MM.1S (cell line): Measurements from ENCODE around the gene FGF18.
A peak's percentile ranks its signal among the peaks of the same experiment; 100 is the strongest.

ENCODE experiments used
- DNase-seq: peaks from one replicate; pipeline ENCODE4 v3.0.0-alpha.2; 2015
- H2AFZ ChIP-seq: fragments of 300-600 bp; sonication (generic); 2 replicates; pipeline ENCODE4 v1.6.0; 2016; ENCODE audit warnings: antibody characterized with exemption, low read length
- H3F3A ChIP-seq: fragments of 300-600 bp; sonication (generic); 2 replicates; pipeline ENCODE4 v1.6.1; 2016; ENCODE audit warnings: mild to moderate bottlenecking, antibody characterized with exemption, low read length, moderate library complexity, mixed read lengths; ENCODE audit not compliant: insufficient read depth
- H3K27ac ChIP-seq: fragments of 300-600 bp; sonication (generic); 2 replicates; pipeline ENCODE4 v1.5.1; 2016; ENCODE audit warnings: mild to moderate bottlenecking, low read length
- H3K27me3 ChIP-seq: fragments of 300-600 bp; sonication (generic); replicated peaks from 2 replicates; pipeline ENCODE4 v1.6.0; 2016; ENCODE audit warnings: low read length; ENCODE audit not compliant: insufficient read depth
- H3K36me3 ChIP-seq: fragments of 300-600 bp; sonication (generic); replicated peaks from 2 replicates; pipeline ENCODE4 v1.6.1; 2016; ENCODE audit warnings: mild to moderate bottlenecking, low read length, mixed read lengths; ENCODE audit not compliant: insufficient read depth
- H3K4me1 ChIP-seq: fragments of 300-600 bp; sonication (generic); 2 replicates; pipeline ENCODE4 v1.6.1; 2016; ENCODE audit warnings: low read length, mixed read lengths
- H3K4me2 ChIP-seq: fragments of 300-600 bp; sonication (generic); 2 replicates; pipeline ENCODE4 v1.6.0; 2016; ENCODE audit warnings: low read depth, low read length
- H3K4me3 ChIP-seq: fragments of 300-600 bp; sonication (generic); 2 replicates; pipeline ENCODE4 v1.5.1; 2016; ENCODE audit warnings: low read length, mixed read lengths
- H3K79me2 ChIP-seq: fragments of 300-600 bp; sonication (generic); 2 replicates; pipeline ENCODE4 v1.6.1; 2016; ENCODE audit warnings: mixed run types, low read length, mixed read lengths
- H3K9ac ChIP-seq: fragments of 300-600 bp; sonication (generic); 2 replicates; pipeline ENCODE4 v1.6.1; 2016; ENCODE audit warnings: low read length, mixed read lengths
- H3K9me2 ChIP-seq: fragments of 300-600 bp; sonication (generic); replicated peaks from 2 replicates; pipeline ENCODE4 v1.6.1; 2016; ENCODE audit warnings: mild to moderate bottlenecking, low read length, mixed read lengths; ENCODE audit not compliant: insufficient read depth
- H3K9me3 ChIP-seq: fragments of 300-600 bp; sonication (generic); replicated peaks from 2 replicates; pipeline ENCODE4 v1.6.1; 2016; ENCODE audit warnings: mild to moderate bottlenecking, low read length, mixed read lengths; ENCODE audit not compliant: insufficient read depth
- H4K20me1 ChIP-seq: fragments of 300-600 bp; sonication (generic); 2 replicates; pipeline ENCODE4 v1.6.1; 2016; ENCODE audit warnings: mild to moderate bottlenecking, low read length, moderate library complexity, mixed read lengths; ENCODE audit not compliant: insufficient read depth
- CTCF ChIP-seq: fragments of 300-600 bp; sonication (generic); IDR thresholded peaks from 2 replicates; pipeline ENCODE4 v1.5.1; 2016; ENCODE audit warnings: antibody characterized with exemption, low read length, mixed read lengths
- EZH2 ChIP-seq: fragments of 300-600 bp; sonication (generic); optimal IDR thresholded peaks from 2 replicates; pipeline ENCODE3; 2017; ENCODE audit warnings: low read depth, mild to moderate bottlenecking, antibody characterized with exemption, low read length, mixed read lengths
- EZH2phosphoT487 ChIP-seq: fragments of 300-600 bp; sonication (generic); IDR thresholded peaks from 2 replicates; pipeline ENCODE4 v1.6.1; 2018; ENCODE audit warnings: antibody characterized with exemption, low read length

FGF18 gene

GRCh38 chr5:171386006-171386671, 33.3 kb upstream of the FGF18 start:
- Histone ChIP-seq H2AFZ (no peak overlapping the region; the same call in 1 of the 2 replicates), H3K9ac (no peak overlapping the region), H3K9me2 (no peaks in the 10 kb centered on the region), H3K27me3 (no peaks in the 10 kb centered on the region), H3K4me3 (no peak overlapping the region; the same call in 1 of the 2 replicates), H3K27ac (no peak overlapping the region), H3K9me3 (no peaks in the 10 kb centered on the region), H4K20me1 (peaks cover 27% of the 10 kb centered on the region), H3K4me1 (peaks cover 9% of the 10 kb centered on the region), H3F3A (peaks cover 17% of the 10 kb centered on the region), H3K36me3 (peaks cover 14% of the 10 kb centered on the region; the same call in 1 of the 2 replicates), H3K4me2 (peak overlapping the region; percentile 87; the same call in 1 of the 2 replicates), H3K79me2 (peaks cover 35% of the 10 kb centered on the region)
- no peak for DNase-seq
- TF ChIP-seq CTCF = no peak
- TF ChIP-seq EZH2 = no peak
- no peak for TF ChIP-seq EZH2phosphoT487

GRCh38 chr5:171386861-171387344, 32.5 kb upstream of the FGF18 start:
- Histone ChIP-seq H2AFZ (peak overlapping the region; percentile 91), H3K27me3 (no peaks in the 10 kb centered on the region), H3K9me2 (no peaks in the 10 kb centered on the region), H3K79me2 (peaks cover 43% of the 10 kb centered on the region), H3K4me2 (peak overlapping the region; percentile 87), H4K20me1 (peaks cover 35% of the 10 kb centered on the region), H3K36me3 (peaks cover 20% of the 10 kb centered on the region; the same call in 1 of the 2 replicates), H3K9ac (peak overlapping the region; percentile 88), H3K4me1 (peaks cover 13% of the 10 kb centered on the region), H3K9me3 (no peaks in the 10 kb centered on the region), H3F3A (peaks cover 23% of the 10 kb centered on the region), H3K4me3 (peak overlapping the region; percentile 74), H3K27ac (peak overlapping the region; percentile 60)
- TF ChIP-seq EZH2phosphoT487 = no peak
- no peak for TF ChIP-seq CTCF
- no peak for TF ChIP-seq EZH2
- no peak for DNase-seq

GRCh38 chr5:171387345-171387969, 32.0 kb upstream of the FGF18 start, which contains the start of gene NPM1:
NPM1 (plus strand) TSS chr5:171387849; CDS start chr5:171387949, 100 bp downstream.
- TF ChIP-seq EZH2phosphoT487 = no peak
- TF ChIP-seq EZH2 = no peak
- no peak for TF ChIP-seq CTCF
- peak within 1 kb of the TSS; percentile 91 for H2AFZ ChIP-seq
- H3K27me3 ChIP-seq = no peaks in the 10 kb centered on the region
- H3K9me2 ChIP-seq = no peaks in the 10 kb centered on the region
- H3K4me1 ChIP-seq = peaks cover 15% of the 10 kb centered on the region
- peak; percentile 99 for DNase-seq
- H3K4me3 ChIP-seq = peak within 1 kb of the TSS; percentile 87
- H3K27ac ChIP-seq = peak within 1 kb of the TSS; percentile 77
- peaks cover 28% of the 10 kb centered on the region for H3F3A ChIP-seq
- H3K36me3 ChIP-seq = peaks cover 26% of the 10 kb centered on the region; the same call in 1 of the 2 replicates
- H3K79me2 ChIP-seq = peaks cover 48% of the 10 kb centered on the region
- peak within 1 kb of the TSS; percentile 93 for H3K9ac ChIP-seq
- H3K4me2 ChIP-seq = peak within 1 kb of the TSS; percentile 87
- H3K9me3 ChIP-seq = no peaks in the 10 kb centered on the region
- peaks cover 40% of the 10 kb centered on the region for H4K20me1 ChIP-seq
